ENCODE results near the gene ITGA1.
"Not testable (repeated sequence)": the region's sequence is repeated elsewhere in the genome, so short reads cannot be mapped to it uniquely, and the experiment has no call there.

ITGA1 gene

DNA sequence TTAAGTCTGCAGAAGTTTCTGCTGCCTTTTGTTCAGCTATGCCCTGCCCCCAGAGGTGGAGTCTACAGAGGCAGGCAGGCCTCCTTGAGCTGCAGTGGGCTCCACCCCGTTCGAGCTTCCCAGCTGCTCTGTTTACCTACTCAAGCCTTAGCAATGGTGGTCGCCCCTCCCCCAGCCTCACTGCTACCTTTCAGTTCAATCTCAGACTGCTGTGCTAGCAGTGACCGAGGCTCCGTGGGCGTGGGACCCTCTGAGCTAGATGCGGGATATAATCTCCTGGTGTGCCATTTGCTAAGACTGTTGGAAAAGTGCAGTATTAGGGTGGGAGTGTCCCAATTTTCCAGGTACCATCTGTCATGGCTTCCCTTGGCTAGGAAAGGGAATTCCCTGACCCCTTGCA, 188.4 kb downstream of the ITGA1 start:
- not testable (repeated sequence) for DNase-seq

DNA sequence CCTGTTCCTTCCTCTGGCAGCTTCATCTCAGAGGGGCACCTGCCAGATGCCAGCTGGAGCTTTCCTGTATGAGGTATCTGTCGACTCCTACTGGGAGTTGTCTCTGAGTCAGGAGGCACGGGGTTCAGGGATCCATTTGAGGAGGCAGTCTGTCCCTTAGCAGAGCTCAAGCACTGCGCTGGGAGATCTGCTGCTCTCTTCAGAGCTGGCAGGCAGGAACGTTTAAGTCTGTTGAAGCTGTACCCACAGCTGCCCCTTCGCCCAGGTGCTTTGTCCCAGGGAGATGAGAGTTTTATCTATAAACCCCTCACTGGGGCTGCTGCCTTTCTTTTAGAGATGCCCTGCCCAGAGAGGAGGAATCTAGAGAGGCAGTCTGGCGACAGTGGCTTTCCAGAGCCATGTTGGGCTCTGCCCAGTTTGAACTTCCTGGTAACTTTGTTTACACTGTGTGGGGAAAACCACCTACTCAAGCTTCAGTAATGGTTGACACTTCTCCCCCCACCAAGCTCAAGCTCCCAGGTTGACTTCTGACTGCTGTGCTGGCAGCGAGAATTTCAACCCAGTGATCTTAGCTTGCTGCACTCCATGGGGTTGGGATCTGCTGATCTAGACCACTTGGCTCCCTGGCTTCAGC, 189.7 kb downstream of the ITGA1 start:
- DNase-seq, result no peak

DNA sequence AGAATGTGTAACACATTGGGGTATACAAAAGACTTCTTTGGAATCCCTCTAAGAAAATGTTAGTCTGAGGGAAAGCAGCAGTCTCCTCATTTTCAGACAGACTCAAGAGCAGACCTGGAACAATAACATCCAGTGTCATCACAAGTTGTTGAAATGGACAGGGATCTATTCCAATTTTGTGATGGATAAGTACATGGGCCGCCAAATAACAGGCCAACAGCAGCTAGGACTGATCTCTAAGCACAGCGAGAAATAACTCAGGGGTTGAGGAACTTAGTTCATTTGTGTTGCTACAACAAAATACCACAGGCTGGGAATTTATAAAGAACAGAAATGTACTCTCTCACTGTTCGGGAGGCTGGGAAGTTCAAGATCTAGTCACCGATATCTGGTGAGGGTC, 193.8 kb downstream of the ITGA1 start:
- DNase-seq, result no peak

GRCh38 chr5:52983731-52984636, 196.3 kb downstream of the ITGA1 start:
- DNase-seq, result no peak

- no peak for DNase-seq
These were observed 197.6 kb downstream of the ITGA1 start for GRCh38 chr5:52985306-52985705.

GRCh38 chr5:52987711-52988331, 200.1 kb downstream of the ITGA1 start:
- DNase-seq, result no peak

DNA sequence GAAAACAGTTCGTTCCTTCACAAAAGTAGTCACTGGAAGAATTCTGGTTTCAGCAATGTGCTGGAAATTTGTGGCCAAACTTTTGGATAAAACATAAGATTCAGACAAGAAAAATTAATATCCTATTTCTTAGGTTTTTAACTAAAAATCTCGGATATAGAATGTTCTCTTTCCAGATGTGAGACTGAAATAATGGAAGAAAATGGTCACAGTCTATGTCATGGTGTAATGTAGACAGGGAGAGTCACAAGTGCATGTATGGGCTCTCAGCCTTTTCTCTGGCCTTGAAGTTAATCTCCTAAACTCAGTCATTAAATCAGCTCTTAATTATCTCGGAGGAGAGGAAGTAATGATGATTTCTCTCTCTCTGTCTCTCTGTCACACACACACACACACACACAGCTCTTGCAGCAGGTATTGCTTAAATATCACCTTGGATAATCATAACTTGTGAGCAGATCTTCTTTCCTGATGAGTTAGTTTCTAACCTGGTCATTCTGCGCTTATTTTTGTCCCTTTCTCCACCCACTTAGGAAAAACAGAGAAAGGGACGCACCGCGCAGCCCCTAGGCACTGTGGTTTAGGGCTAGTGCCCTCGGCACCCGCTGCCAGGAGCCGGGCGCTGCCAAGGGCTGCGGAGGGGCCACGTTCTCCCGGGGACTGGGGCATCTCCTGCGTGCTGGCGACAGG, 200.8 kb downstream of the ITGA1 start:
- no peak for DNase-seq

DNA sequence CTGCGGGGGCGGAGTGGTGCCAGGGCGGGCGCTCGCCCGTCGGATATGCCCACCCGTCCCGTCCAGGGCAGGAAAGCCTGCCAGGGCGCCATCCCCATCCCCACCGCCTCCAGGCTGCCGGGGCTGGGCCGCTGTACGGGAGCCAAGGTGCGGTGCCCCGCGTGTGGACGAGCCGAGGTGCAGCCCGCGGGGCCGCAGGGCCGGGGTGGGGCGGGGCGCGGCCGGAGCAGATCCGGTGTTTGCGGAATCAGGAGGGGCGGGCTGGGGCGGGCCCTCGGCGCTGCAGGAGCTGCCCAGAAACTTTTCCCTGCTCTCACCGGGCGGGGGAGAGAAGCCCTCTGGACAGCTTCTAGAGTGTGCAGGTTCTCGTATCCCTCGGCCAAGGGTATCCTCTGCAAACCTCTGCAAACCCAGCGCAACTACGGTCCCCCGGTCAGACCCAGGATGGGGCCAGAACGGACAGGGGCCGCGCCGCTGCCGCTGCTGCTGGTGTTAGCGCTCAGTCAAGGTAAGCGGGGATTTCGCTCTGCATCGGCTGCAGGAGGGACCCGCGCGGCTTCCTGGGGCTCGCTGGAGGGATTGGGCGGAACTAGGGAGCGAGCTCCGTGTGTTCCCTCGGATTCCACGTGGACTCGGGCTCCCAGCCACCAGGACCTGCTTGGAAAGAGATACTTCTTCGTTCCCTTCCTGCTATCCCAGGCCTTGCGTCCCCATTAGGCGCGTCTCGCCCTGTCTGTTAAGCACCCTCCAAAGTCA, 201.5 kb downstream of the ITGA1 start, which contains the start of gene ITGA2:
TSS of gene ITGA2 (plus strand) at position 328 of the 756 bp plus-strand sequence. CDS start at position 445, 117 bp downstream.
- DNase-seq, result no peak

GRCh38 chr5:52989781-52990527, 202.2 kb downstream of the ITGA1 start:
- peak in 1 of 2 donors; percentile 12 for DNase-seq

- no peak for DNase-seq
These were observed 202.8 kb downstream of the ITGA1 start for GRCh38 chr5:52990528-52990925.

- DNase-seq, result no peak
These were observed 205.7 kb downstream of the ITGA1 start for GRCh38 chr5:52993367-52993766.

GRCh38 chr5:52994266-52994665, 206.6 kb downstream of the ITGA1 start:
- no peak for DNase-seq

DNA sequence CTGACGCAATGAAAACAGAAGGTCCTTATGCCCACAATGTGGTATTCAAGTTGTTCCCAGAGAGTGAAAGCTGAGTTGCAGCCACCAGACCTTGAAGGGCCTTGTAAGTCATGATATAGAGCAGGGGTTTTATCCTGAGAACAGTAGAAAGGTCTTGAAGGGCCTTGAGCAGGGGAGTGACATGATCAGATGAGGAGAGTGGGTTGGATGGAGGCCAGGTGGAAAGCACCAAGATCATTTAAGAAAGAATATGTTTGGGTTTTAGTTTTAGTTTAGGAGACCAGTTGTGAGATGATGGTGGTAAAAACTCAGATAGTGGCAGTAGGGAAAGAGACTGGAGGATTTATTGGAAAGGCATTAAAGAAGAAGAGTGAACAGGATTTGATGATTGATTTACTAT, 207.4 kb downstream of the ITGA1 start:
- DNase-seq, result no peak

DNA sequence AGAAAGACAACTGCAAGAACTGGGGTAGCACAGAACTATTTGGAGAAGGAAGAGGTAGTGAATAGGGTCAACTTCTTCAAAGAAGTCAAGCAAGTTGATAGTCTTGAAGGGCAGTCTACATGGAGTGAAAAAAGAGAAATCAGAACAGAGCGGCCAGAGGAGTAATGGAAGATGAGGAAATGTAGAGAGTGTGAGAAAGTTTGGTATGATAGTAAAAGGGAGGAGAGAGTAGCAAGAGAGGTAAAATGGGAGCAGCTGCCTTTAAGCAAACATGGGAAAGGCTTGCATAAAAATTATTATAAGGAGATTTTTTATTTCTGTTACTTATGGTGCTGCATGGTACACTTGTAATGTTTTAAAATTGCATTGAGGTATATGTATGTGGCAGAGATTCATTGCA, 208.2 kb downstream of the ITGA1 start:
- DNase-seq, result no peak

GRCh38 chr5:52996979-52997378, 209.3 kb downstream of the ITGA1 start:
- no peak for DNase-seq

GRCh38 chr5:52997424-52997823, 209.7 kb downstream of the ITGA1 start:
- no peak for DNase-seq

GRCh38 chr5:52998552-52999313, 211.0 kb downstream of the ITGA1 start:
- DNase-seq, result no peak

GRCh38 chr5:52999344-52999949, 211.7 kb downstream of the ITGA1 start:
- no peak for DNase-seq

DNA sequence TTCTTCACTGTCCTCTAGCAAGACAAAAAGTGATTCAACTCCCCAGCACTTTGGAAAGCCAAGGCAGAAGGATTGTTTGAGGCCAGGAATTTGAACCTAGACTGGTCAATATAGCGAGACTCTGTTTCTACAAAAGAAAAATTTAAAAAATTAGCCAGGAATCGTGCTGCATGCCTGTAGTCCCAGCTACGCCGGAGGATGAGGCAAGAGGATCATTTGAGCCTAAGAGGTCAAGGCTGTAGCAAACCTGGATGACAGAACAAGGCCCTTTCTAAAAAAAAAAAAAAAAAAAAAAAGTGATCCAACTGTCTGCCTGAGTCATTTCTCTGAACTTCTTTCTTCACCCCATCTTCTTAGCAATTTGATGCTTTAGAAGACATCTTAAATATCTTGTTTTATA, 213.8 kb downstream of the ITGA1 start:
- no peak for DNase-seq

GRCh38 chr5:53002491-53002890, 214.8 kb downstream of the ITGA1 start:
- DNase-seq, result no peak
